ENCODE data around the gene ZNF644.
A peak's percentile ranks its signal among the peaks of the same experiment; 100 is the strongest.

ZNF644 gene

DNA sequence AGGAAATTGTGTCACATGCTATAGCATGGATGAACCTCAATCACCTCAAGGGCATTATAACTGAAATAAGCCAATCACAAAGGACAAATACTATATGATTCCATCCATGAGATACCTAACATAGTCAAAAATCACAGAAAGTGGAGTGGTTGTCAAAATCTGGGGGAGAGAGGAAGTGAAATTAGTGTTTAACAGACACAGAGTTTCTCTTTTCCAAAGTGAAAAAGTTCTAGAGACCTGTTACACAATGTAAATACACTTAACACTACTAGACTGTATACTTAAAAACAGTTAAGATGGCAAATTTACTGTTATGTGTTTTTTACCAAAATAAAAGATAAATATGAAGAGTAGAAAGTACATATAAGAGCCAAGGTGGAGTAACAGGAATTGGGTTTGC, 31.8 kb downstream of the ZNF644 start:
- peaks cover 35% of the 10 kb centered on the region for H3K36me3 ChIP-seq (ENCODE audit: insufficient read depth, low read length)

DNA sequence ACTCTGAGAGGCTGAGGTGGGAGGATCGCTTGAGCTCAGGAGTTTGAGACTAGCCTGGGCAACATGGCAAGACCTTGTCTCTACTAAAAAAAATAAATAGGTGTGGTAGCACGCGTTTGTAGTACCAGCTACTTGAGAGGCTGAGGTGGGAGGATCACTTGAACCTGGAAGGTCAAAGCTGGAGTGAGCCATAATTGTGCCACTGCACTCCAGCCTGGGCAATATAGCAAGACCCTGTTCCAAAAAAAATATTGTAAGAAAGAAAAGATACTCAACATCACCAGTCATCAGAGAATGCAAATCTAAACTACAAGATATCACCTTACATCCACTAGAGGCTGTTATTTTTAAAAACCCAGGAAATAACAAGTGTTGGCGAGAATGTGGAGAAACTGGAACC, 32.5 kb downstream of the ZNF644 start:
- H3K27ac ChIP-seq (ENCODE audit: low read depth, low read length): no peak overlapping the region
- H2AFZ ChIP-seq (ENCODE audit: low read length, unreplicated experiment): no peak overlapping the region
- H3K79me2 ChIP-seq (ENCODE audit: control insufficient read depth, insufficient read depth, low read length, unreplicated experiment): peaks cover 95% of the 10 kb centered on the region
- H3K36me3 ChIP-seq (ENCODE audit: insufficient read depth, low read length): peaks cover 35% of the 10 kb centered on the region
- no peaks in the 10 kb centered on the region for H3K27me3 ChIP-seq (ENCODE audit: insufficient read depth, low read length)
- no peak overlapping the region for H3K4me3 ChIP-seq (ENCODE audit: low read depth, low read length)
- H3K4me1 ChIP-seq (ENCODE audit: control insufficient read depth, insufficient read depth, low read length, unreplicated experiment): no peaks in the 10 kb centered on the region

More for the DNA sequence above, 31.8 kb downstream of the ZNF644 start:
- H3K79me2 ChIP-seq (ENCODE audit: control insufficient read depth, insufficient read depth, low read length, unreplicated experiment): peaks cover 95% of the 10 kb centered on the region
- no peak overlapping the region for H3K4me3 ChIP-seq (ENCODE audit: low read depth, low read length)
- no peak overlapping the region for H2AFZ ChIP-seq (ENCODE audit: low read length, unreplicated experiment)
- H3K27me3 ChIP-seq (ENCODE audit: insufficient read depth, low read length): no peaks in the 10 kb centered on the region
- no peak overlapping the region for H3K27ac ChIP-seq (ENCODE audit: low read depth, low read length)
- H3K4me1 ChIP-seq (ENCODE audit: control insufficient read depth, insufficient read depth, low read length, unreplicated experiment): no peaks in the 10 kb centered on the region

- no peak overlapping the region for H3K27ac ChIP-seq (ENCODE audit: low read depth, low read length)
- no peak overlapping the region for H2AFZ ChIP-seq (ENCODE audit: low read length, unreplicated experiment)
- H3K79me2 ChIP-seq (ENCODE audit: control insufficient read depth, insufficient read depth, low read length, unreplicated experiment): peaks cover 94% of the 10 kb centered on the region
- H3K4me1 ChIP-seq (ENCODE audit: control insufficient read depth, insufficient read depth, low read length, unreplicated experiment): no peaks in the 10 kb centered on the region
- H3K36me3 ChIP-seq (ENCODE audit: insufficient read depth, low read length): peaks cover 35% of the 10 kb centered on the region
- no peak overlapping the region for H3K4me3 ChIP-seq (ENCODE audit: low read depth, low read length)
- no peaks in the 10 kb centered on the region for H3K27me3 ChIP-seq (ENCODE audit: insufficient read depth, low read length)
These were observed 34.0 kb downstream of the ZNF644 start for GRCh38 chr1:90987841-90988240.

GRCh38 chr1:90986953-90987352, 34.9 kb downstream of the ZNF644 start:
- H3K27ac ChIP-seq (ENCODE audit: low read depth, low read length): no peak overlapping the region
- H2AFZ ChIP-seq (ENCODE audit: low read length, unreplicated experiment): no peak overlapping the region
- H3K36me3 ChIP-seq (ENCODE audit: insufficient read depth, low read length): peaks cover 32% of the 10 kb centered on the region
- no peaks in the 10 kb centered on the region for H3K4me1 ChIP-seq (ENCODE audit: control insufficient read depth, insufficient read depth, low read length, unreplicated experiment)
- no peaks in the 10 kb centered on the region for H3K27me3 ChIP-seq (ENCODE audit: insufficient read depth, low read length)
- no peak overlapping the region for H3K4me3 ChIP-seq (ENCODE audit: low read depth, low read length)
- H3K79me2 ChIP-seq (ENCODE audit: control insufficient read depth, insufficient read depth, low read length, unreplicated experiment): peaks cover 91% of the 10 kb centered on the region

- Histone ChIP-seq H3K4me1 (ENCODE audit: control insufficient read depth, insufficient read depth, low read length, unreplicated experiment) (peaks cover 16% of the 10 kb centered on the region), H3K79me2 (ENCODE audit: control insufficient read depth, insufficient read depth, low read length, unreplicated experiment) (peaks cover 50% of the 10 kb centered on the region), H3K27me3 (ENCODE audit: insufficient read depth, low read length) (no peaks in the 10 kb centered on the region), H2AFZ (ENCODE audit: low read length, unreplicated experiment) (no peak overlapping the region), H3K27ac (ENCODE audit: low read depth, low read length) (no peak overlapping the region), H3K36me3 (ENCODE audit: insufficient read depth, low read length) (peaks cover 13% of the 10 kb centered on the region), H3K4me3 (ENCODE audit: low read depth, low read length) (no peak overlapping the region)
These were observed 44.3 kb downstream of the ZNF644 start for GRCh38 chr1:90977522-90977921.

- Histone ChIP-seq H3K4me1 (ENCODE audit: control insufficient read depth, insufficient read depth, low read length, unreplicated experiment) (peaks cover 20% of the 10 kb centered on the region), H3K79me2 (ENCODE audit: control insufficient read depth, insufficient read depth, low read length, unreplicated experiment) (peaks cover 60% of the 10 kb centered on the region), H3K4me3 (ENCODE audit: low read depth, low read length) (peak overlapping the region; percentile 14; the same call in 1 of the 2 replicates), H3K27ac (ENCODE audit: low read depth, low read length) (peak overlapping the region; percentile 74), H3K27me3 (ENCODE audit: insufficient read depth, low read length) (no peaks in the 10 kb centered on the region), H3K36me3 (ENCODE audit: insufficient read depth, low read length) (peaks cover 10% of the 10 kb centered on the region; the same call in 1 of the 2 replicates), H2AFZ (ENCODE audit: low read length, unreplicated experiment) (no peak overlapping the region)
These were observed 47.7 kb downstream of the ZNF644 start for GRCh38 chr1:90973897-90974798.

- peaks cover 10% of the 10 kb centered on the region; the same call in 1 of the 2 replicates for H3K36me3 ChIP-seq (ENCODE audit: insufficient read depth, low read length)
- H2AFZ ChIP-seq (ENCODE audit: low read length, unreplicated experiment): no peak overlapping the region
- H3K27ac ChIP-seq (ENCODE audit: low read depth, low read length): no peak overlapping the region
- H3K27me3 ChIP-seq (ENCODE audit: insufficient read depth, low read length): no peaks in the 10 kb centered on the region
- H3K79me2 ChIP-seq (ENCODE audit: control insufficient read depth, insufficient read depth, low read length, unreplicated experiment): peaks cover 52% of the 10 kb centered on the region
- no peak overlapping the region for H3K4me3 ChIP-seq (ENCODE audit: low read depth, low read length)
- H3K4me1 ChIP-seq (ENCODE audit: control insufficient read depth, insufficient read depth, low read length, unreplicated experiment): peaks cover 20% of the 10 kb centered on the region
These were observed 51.6 kb downstream of the ZNF644 start for GRCh38 chr1:90970208-90970607.

DNA sequence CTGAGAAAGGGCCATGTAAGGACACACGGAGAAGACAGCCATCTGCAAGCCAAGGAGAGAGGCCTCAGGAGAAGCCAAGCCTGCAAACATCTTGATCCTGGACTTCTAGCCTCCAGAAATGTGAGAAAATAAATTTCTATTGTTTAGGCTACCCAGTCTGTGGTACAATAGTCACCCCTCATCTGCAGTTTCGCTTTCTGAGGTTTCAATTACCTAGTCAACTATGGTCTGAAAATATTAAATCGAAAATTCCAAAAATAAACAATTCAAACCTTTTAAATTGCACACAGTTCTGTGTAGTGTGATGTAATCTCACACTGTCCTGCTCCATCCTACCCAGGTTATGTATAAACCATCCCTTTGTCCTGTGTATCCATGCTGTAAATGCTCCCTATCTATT, 52.6 kb downstream of the ZNF644 start:
- peaks cover 10% of the 10 kb centered on the region; the same call in 1 of the 2 replicates for H3K36me3 ChIP-seq (ENCODE audit: insufficient read depth, low read length)
- peaks cover 48% of the 10 kb centered on the region for H3K79me2 ChIP-seq (ENCODE audit: control insufficient read depth, insufficient read depth, low read length, unreplicated experiment)
- H3K4me1 ChIP-seq (ENCODE audit: control insufficient read depth, insufficient read depth, low read length, unreplicated experiment): peaks cover 11% of the 10 kb centered on the region
- no peaks in the 10 kb centered on the region for H3K27me3 ChIP-seq (ENCODE audit: insufficient read depth, low read length)
- H3K27ac ChIP-seq (ENCODE audit: low read depth, low read length): no peak overlapping the region
- no peak overlapping the region for H2AFZ ChIP-seq (ENCODE audit: low read length, unreplicated experiment)
- H3K4me3 ChIP-seq (ENCODE audit: low read depth, low read length): no peak overlapping the region

GRCh38 chr1:90964444-90965035, 57.3 kb downstream of the ZNF644 start:
- H3K4me3 ChIP-seq (ENCODE audit: low read depth, low read length): no peak overlapping the region
- H3K4me1 ChIP-seq (ENCODE audit: control insufficient read depth, insufficient read depth, low read length, unreplicated experiment): peaks cover 20% of the 10 kb centered on the region
- H3K36me3 ChIP-seq (ENCODE audit: insufficient read depth, low read length): no peaks in the 10 kb centered on the region
- no peak overlapping the region for H2AFZ ChIP-seq (ENCODE audit: low read length, unreplicated experiment)
- no peak overlapping the region for H3K27ac ChIP-seq (ENCODE audit: low read depth, low read length)
- H3K79me2 ChIP-seq (ENCODE audit: control insufficient read depth, insufficient read depth, low read length, unreplicated experiment): peaks cover 44% of the 10 kb centered on the region
- no peaks in the 10 kb centered on the region for H3K27me3 ChIP-seq (ENCODE audit: insufficient read depth, low read length)

- H3K4me1 ChIP-seq (ENCODE audit: control insufficient read depth, insufficient read depth, low read length, unreplicated experiment): peaks cover 23% of the 10 kb centered on the region
- H3K27me3 ChIP-seq (ENCODE audit: insufficient read depth, low read length): no peaks in the 10 kb centered on the region
- H3K4me3 ChIP-seq (ENCODE audit: low read depth, low read length): no peak overlapping the region
- peaks cover 46% of the 10 kb centered on the region for H3K79me2 ChIP-seq (ENCODE audit: control insufficient read depth, insufficient read depth, low read length, unreplicated experiment)
- H2AFZ ChIP-seq (ENCODE audit: low read length, unreplicated experiment): no peak overlapping the region
- H3K27ac ChIP-seq (ENCODE audit: low read depth, low read length): no peak overlapping the region
- peaks cover 5% of the 10 kb centered on the region for H3K36me3 ChIP-seq (ENCODE audit: insufficient read depth, low read length)
These were observed 58.2 kb downstream of the ZNF644 start for GRCh38 chr1:90963651-90964050.

DNA sequence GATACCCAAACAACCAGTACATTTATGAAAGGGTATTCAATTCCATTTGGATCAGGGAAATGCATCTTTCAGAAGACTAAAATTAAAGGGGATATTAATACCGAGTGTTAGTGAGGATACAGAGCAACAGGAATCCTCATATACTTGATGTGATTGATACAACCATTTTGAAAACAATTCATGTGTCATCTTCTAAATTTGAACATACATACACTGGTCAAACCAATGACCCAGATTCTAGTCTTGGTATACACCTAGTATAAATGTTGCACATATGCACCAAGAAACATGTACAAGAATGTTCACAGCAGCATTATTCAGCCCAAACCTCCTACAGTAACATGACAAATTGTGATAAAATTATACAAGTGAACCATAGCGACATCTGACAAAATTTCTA, 58.6 kb downstream of the ZNF644 start:
- Histone ChIP-seq H3K36me3 (ENCODE audit: insufficient read depth, low read length) (peaks cover 5% of the 10 kb centered on the region), H3K4me3 (ENCODE audit: low read depth, low read length) (no peak overlapping the region), H3K27ac (ENCODE audit: low read depth, low read length) (no peak overlapping the region), H3K79me2 (ENCODE audit: control insufficient read depth, insufficient read depth, low read length, unreplicated experiment) (peaks cover 50% of the 10 kb centered on the region), H3K27me3 (ENCODE audit: insufficient read depth, low read length) (no peaks in the 10 kb centered on the region), H3K4me1 (ENCODE audit: control insufficient read depth, insufficient read depth, low read length, unreplicated experiment) (peaks cover 23% of the 10 kb centered on the region), H2AFZ (ENCODE audit: low read length, unreplicated experiment) (no peak overlapping the region)

All from ACC112 (cell line).